OCI-M2 (cell line): ENCODE data around the gene ADAMTS9.

ENCODE experiments used
- DNase-seq: peaks from one replicate; lab custom pipeline; 2025; ENCODE audit not compliant: unreplicated experiment; lab: John Stamatoyannopoulos, UW

Gene ADAMTS9

GRCh38 chr3:64495781-64496334 is 191.9 kb downstream of the ADAMTS9 start:
- no peak for DNase-seq

GRCh38 chr3:64495121-64495780 is 192.5 kb downstream of the ADAMTS9 start:
- no peak for DNase-seq

- DNase-seq = no peak
These were observed 193.3 kb downstream of the ADAMTS9 start for GRCh38 chr3:64494526-64494925.

- no peak for DNase-seq
These were observed 194.7 kb downstream of the ADAMTS9 start for GRCh38 chr3:64493149-64493548.

- DNase-seq = no peak
These were observed 196.0 kb downstream of the ADAMTS9 start for GRCh38 chr3:64491843-64492242.

GRCh38 chr3:64490180-64490724 is 197.5 kb downstream of the ADAMTS9 start:
- DNase-seq = no peak

- DNase-seq = no peak
These were observed 198.3 kb downstream of the ADAMTS9 start for GRCh38 chr3:64489361-64490044.

GRCh38 chr3:64488939-64489338 is 198.9 kb downstream of the ADAMTS9 start:
- DNase-seq = no peak

GRCh38 chr3:64484289-64484992 is 203.4 kb downstream of the ADAMTS9 start:
- DNase-seq = peak; percentile 22

GRCh38 chr3:64483467-64483866 is 204.3 kb downstream of the ADAMTS9 start:
- DNase-seq = no peak

GRCh38 chr3:64475037-64475436 is 212.8 kb downstream of the ADAMTS9 start:
- no peak for DNase-seq

GRCh38 chr3:64473466-64473865 is 214.3 kb downstream of the ADAMTS9 start:
- DNase-seq = no peak

GRCh38 chr3:64470436-64470835 is 217.4 kb downstream of the ADAMTS9 start:
- DNase-seq = no peak

GRCh38 chr3:64467255-64467944 is 220.4 kb downstream of the ADAMTS9 start:
- DNase-seq = no peak
